Neutrophil (primary cell): ENCODE results near the gene ITPKB.

Source experiments
- H3K27ac ChIP-seq: fragments of 200-600 bp; sonication (generic); 2 replicates; pipeline ENCODE4 v1.5.1; 2016; ENCODE audit warnings: mild to moderate bottlenecking, moderate library complexity
- H3K27me3 ChIP-seq: fragments of 200-600 bp; sonication (generic); 2 replicates; pipeline ENCODE4 v1.6.0; 2016; ENCODE audit warnings: mild to moderate bottlenecking
- H3K36me3 ChIP-seq: fragments of 200-600 bp; sonication (generic); 2 replicates; pipeline ENCODE4 v1.5.1; 2017
- H3K4me1 ChIP-seq, 2 experiments: fragments of 200-600 bp in 1 of 2; sonication (generic) in 1 of 2; 1 replicate in 1 of 2; 2 replicates in 1 of 2; pipeline versions ENCODE4 v1.5.1 to v1.6.1; 2013 to 2016; ENCODE audit warnings: low read depth in 1 of 2, low read length in 1 of 2, mild to moderate bottlenecking in 1 of 2, moderate library complexity in 1 of 2; ENCODE audit not compliant: control insufficient read depth in 1 of 2, insufficient read depth in 1 of 2
- H3K4me3 ChIP-seq, 2 experiments: fragments of 200-600 bp in 1 of 2; sonication (generic) in 1 of 2; 1 replicate in 1 of 2; 2 replicates in 1 of 2; pipeline ENCODE4 v1.5.1; 2013 to 2016; ENCODE audit warnings: low read depth in 1 of 2, low read length in 1 of 2, mild to moderate bottlenecking in 1 of 2, moderate library complexity in 1 of 2
- H3K9me3 ChIP-seq: fragments of 200-600 bp; sonication (generic); 2 replicates; pipeline ENCODE4 v1.5.1; 2016
- CTCF ChIP-seq: fragments of 200-600 bp; sonication (generic); IDR thresholded peaks from 2 replicates; pipeline ENCODE4 v1.5.1; 2016; ENCODE audit warnings: antibody characterized with exemption

Gene ITPKB

GRCh38 chr1:226633541-226634165, 105.4 kb downstream of the ITPKB start:
- peak overlapping the region; percentile 52 for H3K27ac ChIP-seq
- peaks cover 0 to 6% of the 10 kb centered on the region in 2 experiments for H3K4me1 ChIP-seq
- no peak for TF ChIP-seq CTCF
- H3K4me3 ChIP-seq = no peak overlapping the region
- no peaks in the 10 kb centered on the region for H3K9me3 ChIP-seq
- no peaks in the 10 kb centered on the region for H3K27me3 ChIP-seq
- peaks cover 77% of the 10 kb centered on the region for H3K36me3 ChIP-seq

DNA sequence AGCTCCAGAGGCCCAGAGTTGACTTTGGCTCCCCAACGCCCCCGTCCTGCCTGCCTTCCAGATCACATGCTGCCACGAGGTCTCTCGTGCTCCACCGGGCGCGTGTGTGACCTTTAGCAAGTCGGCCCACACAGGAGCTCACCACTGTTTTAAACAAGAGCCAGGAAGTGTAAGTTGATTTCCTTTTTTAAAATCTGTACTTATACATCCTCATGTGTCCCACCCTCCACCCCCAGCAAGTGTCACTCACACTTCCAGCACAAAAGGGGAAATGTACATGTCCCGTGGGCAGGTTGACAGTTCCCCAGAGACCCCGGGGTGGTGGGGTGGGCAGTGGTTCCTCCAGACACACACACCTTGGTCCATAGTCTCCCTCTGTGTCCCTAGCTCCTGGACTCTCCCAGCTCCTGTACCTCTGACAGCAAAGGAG, 106.1 kb downstream of the ITPKB start:
- TF ChIP-seq CTCF = no peak
- Histone ChIP-seq H3K4me3 (no peak overlapping the region), H3K9me3 (no peaks in the 10 kb centered on the region), H3K4me1 (peaks cover 0 to 6% of the 10 kb centered on the region in 2 experiments), H3K36me3 (peaks cover 70% of the 10 kb centered on the region), H3K27ac (no peak overlapping the region), H3K27me3 (no peaks in the 10 kb centered on the region)

- TF ChIP-seq CTCF = no peak
- H3K36me3 ChIP-seq = peaks cover 64% of the 10 kb centered on the region
- H3K9me3 ChIP-seq = no peaks in the 10 kb centered on the region
- H3K27ac ChIP-seq = no peak overlapping the region
- no peak overlapping the region for H3K4me3 ChIP-seq
- peaks cover 0 to 6% of the 10 kb centered on the region in 2 experiments for H3K4me1 ChIP-seq
- H3K27me3 ChIP-seq = no peaks in the 10 kb centered on the region
Observed at GRCh38 chr1:226632169-226632879, 106.8 kb downstream of the ITPKB start.

GRCh38 chr1:226631229-226632000, 107.7 kb downstream of the ITPKB start:
- Histone ChIP-seq H3K27ac (no peak overlapping the region), H3K36me3 (peaks cover 55% of the 10 kb centered on the region), H3K9me3 (no peaks in the 10 kb centered on the region), H3K4me3 (no peak overlapping the region), H3K27me3 (no peaks in the 10 kb centered on the region), H3K4me1 (peaks cover 0 to 8% of the 10 kb centered on the region in 2 experiments)
- no peak for TF ChIP-seq CTCF

GRCh38 chr1:226630592-226630991, 108.5 kb downstream of the ITPKB start:
- Histone ChIP-seq H3K27me3 (peaks cover 5% of the 10 kb centered on the region), H3K36me3 (peaks cover 47% of the 10 kb centered on the region), H3K4me1 (peaks cover 3 to 12% of the 10 kb centered on the region in 2 experiments), H3K4me3 (no peak overlapping the region), H3K9me3 (no peaks in the 10 kb centered on the region), H3K27ac (no peak overlapping the region)
- TF ChIP-seq CTCF = no peak
